HEK293 (cell line): ENCODE data around the gene SPDL1.

Experiments
- CTCF ChIP-seq: fragments of 450-650 bp; formaldehyde crosslinking; IDR thresholded peaks from 2 replicates; pipeline ENCODE4 v1.5.1; 2016; ENCODE audit warnings: missing biosample characterization, missing genetic modification characterization
- ELK4 ChIP-seq: IDR thresholded peaks from 2 replicates; pipeline ENCODE4 v1.6.1; 2011; ENCODE audit warnings: mild to moderate bottlenecking, low read depth, low read length, borderline replicate concordance
- HOXA7 ChIP-seq: sonication (generic); formaldehyde crosslinking; IDR thresholded peaks from 2 replicates; pipeline ENCODE4 v1.8.1; 2022; ENCODE audit warnings: missing genetic modification reagents, borderline replicate concordance
- PRDM10 ChIP-seq: fragments of 450-650 bp; formaldehyde crosslinking; IDR thresholded peaks from 2 replicates; pipeline ENCODE4 v1.5.1; 2016; ENCODE audit warnings: missing biosample characterization, missing genetic modification characterization
- TSHZ1 ChIP-seq: fragments of 450-650 bp; formaldehyde crosslinking; IDR thresholded peaks from 2 replicates; pipeline ENCODE4 v1.5.1; 2016; ENCODE audit warnings: missing biosample characterization, missing genetic modification characterization, borderline replicate concordance
- ZBTB10 ChIP-seq: fragments of 450-650 bp; formaldehyde crosslinking; IDR thresholded peaks from 2 replicates; pipeline ENCODE4 v1.5.1; 2016; ENCODE audit warnings: missing biosample characterization, missing genetic modification characterization
- ZBTB21 ChIP-seq: fragments of 450-650 bp; formaldehyde crosslinking; IDR thresholded peaks from 2 replicates; pipeline ENCODE4 v1.5.1; 2017; ENCODE audit warnings: missing biosample characterization, missing genetic modification characterization
- ZFHX2 ChIP-seq: fragments of 450-650 bp; formaldehyde crosslinking; conservative IDR thresholded peaks from 2 replicates; pipeline ENCODE4 v1.5.1; 2016; ENCODE audit warnings: missing biosample characterization, missing genetic modification characterization
- ZNF140 ChIP-seq: fragments of 450-650 bp; formaldehyde crosslinking; IDR thresholded peaks from 2 replicates; pipeline ENCODE4 v1.5.1; 2016; ENCODE audit warnings: missing biosample characterization, missing genetic modification characterization
- ZNF19 ChIP-seq: fragments of 450-650 bp; formaldehyde crosslinking; IDR thresholded peaks from 2 replicates; pipeline ENCODE4; 2016; ENCODE audit warnings: missing biosample characterization, missing genetic modification characterization, low read depth
- ZNF24 ChIP-seq: fragments of 450-650 bp; formaldehyde crosslinking; IDR thresholded peaks from 2 replicates; pipeline ENCODE4 v1.5.1; 2016; ENCODE audit warnings: missing biosample characterization, missing genetic modification characterization
- ZNF311 ChIP-seq: fragments of 450-650 bp; formaldehyde crosslinking; IDR thresholded peaks from 2 replicates; pipeline ENCODE4 v1.5.1; 2017; ENCODE audit warnings: missing biosample characterization, missing genetic modification characterization, borderline replicate concordance
- ZNF677 ChIP-seq: fragments of 450-650 bp; IDR thresholded peaks from 2 replicates; pipeline ENCODE4 v1.5.0; 2018; ENCODE audit warnings: missing biosample characterization, mild to moderate bottlenecking, missing genetic modification characterization, moderate library complexity
- ZNF777 ChIP-seq: fragments of 450-650 bp; formaldehyde crosslinking; IDR thresholded peaks from 2 replicates; pipeline ENCODE4 v1.5.1; 2017; ENCODE audit warnings: missing biosample characterization, missing genetic modification characterization, borderline replicate concordance

GRCh38 chr5:169641253-169641652 is 57.7 kb downstream of the SPDL1 start:
- no peak for TF ChIP-seq ZNF140 (tag by site-specific recombination)
- no peak for TF ChIP-seq CTCF (tag by site-specific recombination)
- no peak for TF ChIP-seq ELK4
- TF ChIP-seq ZBTB10 = no peak
- no peak for TF ChIP-seq ZFHX2 (tag by site-specific recombination)
- TF ChIP-seq ZNF24 (tag by site-specific recombination) = no peak
- TF ChIP-seq ZNF19 (tag by site-specific recombination) = no peak
- no peak for TF ChIP-seq ZBTB21 (tag by site-specific recombination)
- TF ChIP-seq HOXA7 (CRISPR knock-in tag) = no peak
- no peak for TF ChIP-seq PRDM10 (tag by site-specific recombination)
- no peak for TF ChIP-seq TSHZ1 (tag by site-specific recombination)
- no peak for TF ChIP-seq ZNF777
- TF ChIP-seq ZNF677 (tag by site-specific recombination) = no peak
- no peak for TF ChIP-seq ZNF311 (tag by site-specific recombination)
